ENCODE measurements around the gene ANKZF1.
A peak's percentile ranks its signal among the peaks of the same experiment; 100 is the strongest.

Gene ANKZF1

GRCh38 chr2:219209236-219210195, 20.1 kb upstream of the ANKZF1 start:
- peak; percentile 18 for DNase-seq

- DNase-seq: peak; percentile 19
These were observed 19.3 kb upstream of the ANKZF1 start for GRCh38 chr2:219210196-219210885.

GRCh38 chr2:219210886-219211362, 18.7 kb upstream of the ANKZF1 start:
- DNase-seq: no peak

- DNase-seq: no peak
These were observed 16.6 kb upstream of the ANKZF1 start for GRCh38 chr2:219213026-219213415.

DNA sequence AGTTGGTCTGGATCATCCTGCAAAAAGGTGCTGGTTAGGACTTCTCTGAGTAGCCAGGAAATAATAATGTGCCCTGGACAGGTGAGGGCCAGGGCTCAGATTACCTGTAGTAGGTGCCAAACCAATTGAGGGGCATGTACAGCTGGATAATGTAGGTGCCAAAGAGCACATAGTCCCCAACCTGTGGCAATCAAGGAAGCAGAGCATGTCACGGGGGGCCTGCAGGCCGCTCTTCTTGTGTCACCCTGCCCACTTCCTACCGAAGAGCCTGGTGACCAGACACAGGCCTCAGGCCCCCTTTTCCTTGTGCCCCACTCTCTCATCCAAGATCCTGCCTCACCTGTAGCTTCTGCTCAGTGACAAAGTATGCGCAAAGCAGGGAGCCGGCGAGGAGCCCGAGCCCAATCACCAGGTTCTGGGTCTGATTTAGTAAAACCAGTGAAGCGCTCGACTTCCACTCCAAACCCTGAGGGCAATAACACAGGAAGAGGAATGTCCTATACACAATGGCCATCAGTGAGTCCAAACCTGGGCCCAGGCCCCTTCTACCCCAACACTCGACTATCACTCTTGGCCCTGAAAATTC, 16.0 kb upstream of the ANKZF1 start:
- DNase-seq: no peak

- DNase-seq: no peak
These were observed 15.5 kb upstream of the ANKZF1 start for GRCh38 chr2:219214141-219214540.

DNA sequence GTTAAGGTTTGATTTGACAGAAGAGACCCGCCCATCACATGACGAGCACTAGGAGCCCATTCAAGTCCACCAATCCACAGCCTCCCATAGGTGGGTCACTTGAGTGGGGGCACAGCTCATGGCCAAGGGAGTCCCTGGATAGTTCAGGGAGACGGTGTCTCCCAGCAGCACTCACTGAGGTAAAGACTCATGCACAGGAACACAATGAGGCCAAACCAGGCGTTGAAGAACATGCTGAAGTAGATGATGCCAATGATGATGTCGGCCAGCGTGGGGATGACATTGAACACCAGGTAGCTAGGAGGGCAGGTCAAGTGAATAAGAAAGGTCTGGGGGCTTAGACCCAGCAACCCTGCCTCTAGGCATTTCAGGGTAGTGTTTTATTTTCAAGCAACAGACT, 14.8 kb upstream of the ANKZF1 start:
- no peak for DNase-seq

DNA sequence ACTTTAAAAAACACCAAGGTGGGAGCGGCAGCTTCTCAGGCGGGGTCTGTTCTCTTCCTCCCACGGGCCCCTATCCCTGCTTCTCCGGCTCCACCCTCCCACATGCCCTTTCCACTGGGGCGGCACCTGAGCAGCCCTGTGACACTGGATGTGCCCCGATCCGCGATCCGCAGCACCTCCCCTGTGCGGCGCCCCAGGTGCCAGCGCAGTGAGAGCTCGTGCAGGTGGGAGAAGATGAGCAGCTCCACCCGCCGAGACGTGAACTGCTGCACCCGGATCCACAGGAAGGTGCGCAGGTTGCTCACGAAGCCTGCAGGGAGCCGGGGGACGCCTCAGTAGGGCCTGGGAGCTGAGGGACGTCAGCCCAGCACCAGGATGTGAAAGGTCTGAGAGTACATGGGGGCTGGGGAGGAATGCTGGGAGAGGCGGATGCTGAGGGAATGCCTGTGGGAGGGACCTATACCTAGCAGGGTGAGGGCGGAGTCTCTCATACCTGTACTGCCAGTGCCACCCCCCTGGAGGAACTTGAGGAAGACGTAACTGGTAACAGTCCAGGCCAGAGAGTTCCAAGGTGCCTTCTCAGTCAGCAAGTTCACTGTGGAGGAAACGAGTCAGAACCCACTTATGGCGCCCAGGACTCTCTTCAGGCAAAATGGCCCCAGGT, 13.6 kb upstream of the ANKZF1 start:
- no peak for DNase-seq

- no peak for DNase-seq
These were observed 13.1 kb upstream of the ANKZF1 start for GRCh38 chr2:219216535-219216915.

DNA sequence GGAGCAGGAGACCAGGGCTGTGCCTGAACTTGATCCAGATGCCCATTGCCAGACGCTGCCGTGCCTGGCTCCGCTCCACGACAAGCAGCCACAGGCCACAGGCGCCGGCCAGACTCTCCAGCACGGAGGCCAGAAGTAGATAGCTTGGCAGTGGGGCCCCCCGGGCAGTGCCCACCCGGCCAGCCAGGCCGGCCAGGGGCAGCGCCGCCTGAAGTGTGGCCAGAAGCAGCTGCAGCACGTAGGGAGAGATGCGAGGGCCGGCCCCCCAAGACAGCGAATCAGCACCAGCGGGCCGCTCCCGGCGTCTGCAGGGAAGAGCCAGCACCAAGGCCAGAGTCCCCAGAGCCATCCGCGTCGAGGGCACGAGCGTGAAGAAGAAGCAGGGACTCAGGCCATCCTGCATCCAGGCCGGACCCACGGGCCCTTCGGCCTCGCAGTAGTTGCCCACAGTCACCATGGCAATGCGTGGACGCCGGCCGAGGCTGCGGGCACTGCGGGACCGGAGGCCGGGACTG, 11.3 kb upstream of the ANKZF1 start:
- peak; percentile 90 for DNase-seq

- DNase-seq: peak; percentile 99
These were observed 10.6 kb upstream of the ANKZF1 start, which contains the start of gene ABCB6 for GRCh38 chr2:219218732-219219701. Gene ABCB6 (minus strand): TSS chr2:219218958. CDS start chr2:219218673, 285 bp downstream.

DNA sequence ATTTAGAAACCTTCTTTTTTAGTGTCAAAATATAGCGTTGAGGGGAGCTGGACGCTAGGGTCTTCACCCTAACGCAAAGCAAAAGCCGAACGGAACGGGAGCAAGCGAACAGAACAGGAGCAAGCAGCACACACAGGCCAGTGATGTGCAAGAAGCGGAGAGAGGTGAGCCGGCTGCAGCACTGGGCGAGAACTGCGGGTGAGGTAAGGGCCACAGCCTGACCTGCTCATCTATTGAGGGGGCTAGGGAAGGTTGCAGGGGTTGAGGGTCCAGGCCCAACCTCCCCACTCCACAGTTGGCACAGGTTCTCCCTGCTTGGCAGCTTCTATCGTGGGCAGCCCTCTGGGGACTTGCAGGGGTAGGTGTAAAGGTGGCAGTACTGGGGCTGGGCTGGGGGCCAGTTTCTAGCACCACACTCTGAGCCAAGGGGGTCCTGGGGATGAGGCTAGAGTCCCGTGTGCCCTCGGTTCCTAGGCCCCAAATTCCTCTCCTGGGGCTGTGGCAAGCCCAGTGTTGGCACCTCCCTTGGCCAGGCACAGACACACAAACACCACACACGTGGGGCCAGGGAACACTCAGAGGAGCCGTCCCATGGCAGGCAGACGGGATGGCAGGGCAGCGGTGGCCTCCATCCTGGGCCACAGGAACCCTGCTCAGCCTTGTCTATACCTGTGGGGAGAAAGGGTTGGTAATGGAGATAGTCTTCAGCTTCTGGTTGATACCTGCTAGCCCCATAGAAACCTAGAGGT, 9.6 kb upstream of the ANKZF1 start:
- DNase-seq: no peak

GRCh38 chr2:219220652-219221402, 8.8 kb upstream of the ANKZF1 start:
- DNase-seq: no peak

DNA sequence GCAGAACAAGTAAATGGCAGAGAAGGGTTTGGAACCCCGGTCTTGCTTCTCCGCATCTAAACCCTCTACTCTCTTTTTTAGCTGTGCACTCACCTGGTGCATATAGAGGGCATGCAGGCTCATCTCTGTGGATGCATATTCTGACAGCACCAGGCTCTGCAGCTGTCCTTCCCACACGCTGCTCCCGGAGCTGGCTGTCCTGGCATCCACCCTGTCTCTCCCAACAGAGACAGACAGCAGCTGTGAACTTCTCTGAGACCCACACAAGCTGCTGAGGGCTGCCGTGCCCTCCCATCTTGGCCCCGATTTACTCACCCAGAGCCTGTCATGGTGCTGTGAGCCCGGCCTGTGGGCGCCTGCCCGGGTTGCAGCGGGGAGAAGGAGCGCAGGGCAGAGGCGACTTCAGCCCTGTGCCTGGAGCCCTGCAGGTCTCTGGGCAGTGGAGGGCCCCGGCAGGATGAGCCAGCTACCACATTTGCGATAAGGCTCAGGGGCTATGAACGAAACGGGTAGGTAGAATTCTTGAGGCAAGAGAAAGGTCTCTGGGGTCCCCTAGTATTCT, 7.6 kb upstream of the ANKZF1 start:
- DNase-seq: no peak

DNA sequence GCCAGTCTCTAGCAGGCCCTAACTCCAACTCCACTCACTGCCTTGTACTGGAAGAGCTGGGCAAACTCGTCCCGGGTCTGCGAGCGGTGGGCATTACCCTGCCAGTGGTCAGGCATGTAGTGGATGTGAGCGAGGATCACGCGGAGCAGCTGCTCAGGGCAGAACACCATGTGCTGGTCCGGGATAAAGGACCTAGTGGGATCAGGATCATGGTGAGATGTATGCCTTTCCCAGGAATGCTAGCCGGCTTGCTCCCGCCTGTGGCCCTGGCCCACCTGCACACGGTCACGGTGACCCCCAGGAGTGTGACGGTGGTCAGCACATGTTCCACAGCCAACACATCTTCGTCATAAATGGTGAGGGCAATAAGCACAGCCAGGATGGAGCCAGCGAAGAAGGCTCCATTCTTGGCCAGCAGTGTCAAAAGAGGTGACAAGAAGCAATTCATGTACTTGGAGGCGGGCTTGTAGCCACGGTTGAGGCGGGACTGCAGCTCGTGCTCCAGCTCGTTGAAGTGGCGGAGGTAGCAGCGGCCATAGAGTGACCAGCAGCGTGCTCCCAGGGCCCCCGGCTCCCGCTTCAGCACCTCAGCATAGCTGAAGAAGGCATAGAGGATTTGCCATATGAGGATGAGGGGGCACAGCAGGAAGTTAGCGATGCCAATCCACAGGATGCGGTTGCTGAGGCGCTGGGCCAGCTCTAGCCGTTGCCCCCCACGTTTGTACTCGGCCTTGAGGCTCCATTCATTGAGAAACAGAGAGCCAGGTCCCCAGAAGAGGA, 5.6 kb upstream of the ANKZF1 start:
- DNase-seq: no peak

GRCh38 chr2:219225350-219225749, 4.3 kb upstream of the ANKZF1 start:
- no peak for DNase-seq

- DNase-seq: no peak
These were observed 1.3 kb upstream of the ANKZF1 start for GRCh38 chr2:219228041-219228910.

GRCh38 chr2:219228911-219229304, 698 bp upstream of the ANKZF1 start:
- DNase-seq: no peak

Measured in femur (tissue), 1 donor.